ENCODE results near the gene CLDN6.

GRCh38 chr16:3027489-3027795, 9.5 kb upstream of the CLDN6 start:
- TF ChIP-seq CTCF (IDR thresholded peaks at IDR 0.05) (no peak), ZFX (IDR thresholded peaks at IDR 0.05; ENCODE audit: borderline replicate concordance) (no peak)

Measured in 22Rv1 (cell line).